ENCODE measurements around the gene TNFRSF1B.
"Not testable (repeated sequence)": the region's sequence is repeated elsewhere in the genome, so short reads cannot be mapped to it uniquely, and the experiment has no call there.

Gene TNFRSF1B

DNA sequence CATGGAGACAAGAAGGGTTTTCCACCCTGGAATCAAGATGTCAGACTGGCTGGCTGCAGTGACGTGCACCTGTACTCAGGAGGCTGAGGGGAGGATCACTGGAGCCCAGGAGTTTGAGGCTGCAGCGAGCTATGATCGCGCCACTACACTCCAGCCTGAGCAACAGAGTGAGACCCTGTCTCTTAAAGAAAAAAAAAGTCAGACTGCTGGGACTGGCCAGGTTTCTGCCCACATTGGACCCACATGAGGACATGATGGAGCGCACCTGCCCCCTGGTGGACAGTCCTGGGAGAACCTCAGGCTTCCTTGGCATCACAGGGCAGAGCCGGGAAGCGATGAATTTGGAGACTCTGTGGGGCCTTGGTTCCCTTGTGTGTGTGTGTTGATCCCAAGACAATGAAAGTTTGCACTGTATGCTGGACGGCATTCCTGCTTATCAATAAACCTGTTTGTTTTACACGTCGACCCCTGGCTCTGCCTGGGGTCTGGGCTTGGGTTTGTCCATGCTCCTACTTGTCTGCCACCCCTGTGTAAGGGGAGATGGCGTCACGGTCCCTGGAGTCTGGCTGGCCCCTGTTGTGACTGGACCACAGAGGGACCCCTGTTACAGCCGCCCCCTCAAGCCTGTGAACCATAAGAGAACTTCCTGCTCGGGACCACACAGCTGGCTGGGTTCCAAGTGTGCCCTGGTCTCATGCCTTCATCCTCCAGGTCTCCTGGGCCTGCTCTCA is 42.1 kb downstream of the TNFRSF1B start:
- H3K36me3 ChIP-seq (ENCODE audit: control insufficient read depth, insufficient read depth, low read length): no peaks in the 10 kb centered on the region
- H3K4me1 ChIP-seq (ENCODE audit: control insufficient read depth, insufficient read depth, low read length): peaks cover 3% of the 10 kb centered on the region; the same call in 1 of the 2 replicates
- no peak overlapping the region for H3K9ac ChIP-seq (ENCODE audit: low read depth, low read length)
- H3K9me3 ChIP-seq (ENCODE audit: control insufficient read depth, insufficient read depth, low read length): no peaks in the 10 kb centered on the region
- no peaks in the 10 kb centered on the region for H3K27me3 ChIP-seq (ENCODE audit: control insufficient read depth, insufficient read depth, low read length)
- H3K4me3 ChIP-seq (ENCODE audit: low read depth, low read length): no peak overlapping the region
- H3K27ac ChIP-seq (ENCODE audit: low read depth, low read length): no peak overlapping the region

DNA sequence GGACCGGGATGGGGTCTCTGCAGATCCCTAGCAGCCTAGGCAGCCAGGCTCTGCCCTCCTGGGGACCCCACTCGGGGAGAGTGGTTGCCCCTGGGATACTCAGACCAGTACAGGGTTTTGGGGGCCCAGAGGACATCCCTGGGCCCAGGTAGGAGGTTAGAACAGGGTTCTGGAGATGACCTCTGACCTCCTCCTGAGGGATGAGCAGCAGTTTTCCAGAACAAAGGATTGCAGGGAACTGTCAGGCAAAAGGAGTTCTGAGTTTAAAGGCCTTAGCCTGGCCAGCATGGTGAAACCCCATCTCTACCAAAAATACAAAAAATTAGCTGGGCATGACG is 42.7 kb downstream of the TNFRSF1B start:
- H3K9me3 ChIP-seq (ENCODE audit: control insufficient read depth, insufficient read depth, low read length): no peaks in the 10 kb centered on the region
- peaks cover under 1% of the 10 kb centered on the region; the same call in 1 of the 2 replicates for H3K4me1 ChIP-seq (ENCODE audit: control insufficient read depth, insufficient read depth, low read length)
- no peak overlapping the region for H3K4me3 ChIP-seq (ENCODE audit: low read depth, low read length)
- no peaks in the 10 kb centered on the region for H3K27me3 ChIP-seq (ENCODE audit: control insufficient read depth, insufficient read depth, low read length)
- no peaks in the 10 kb centered on the region for H3K36me3 ChIP-seq (ENCODE audit: control insufficient read depth, insufficient read depth, low read length)
- H3K9ac ChIP-seq (ENCODE audit: low read depth, low read length): no peak overlapping the region
- H3K27ac ChIP-seq (ENCODE audit: low read depth, low read length): no peak overlapping the region

DNA sequence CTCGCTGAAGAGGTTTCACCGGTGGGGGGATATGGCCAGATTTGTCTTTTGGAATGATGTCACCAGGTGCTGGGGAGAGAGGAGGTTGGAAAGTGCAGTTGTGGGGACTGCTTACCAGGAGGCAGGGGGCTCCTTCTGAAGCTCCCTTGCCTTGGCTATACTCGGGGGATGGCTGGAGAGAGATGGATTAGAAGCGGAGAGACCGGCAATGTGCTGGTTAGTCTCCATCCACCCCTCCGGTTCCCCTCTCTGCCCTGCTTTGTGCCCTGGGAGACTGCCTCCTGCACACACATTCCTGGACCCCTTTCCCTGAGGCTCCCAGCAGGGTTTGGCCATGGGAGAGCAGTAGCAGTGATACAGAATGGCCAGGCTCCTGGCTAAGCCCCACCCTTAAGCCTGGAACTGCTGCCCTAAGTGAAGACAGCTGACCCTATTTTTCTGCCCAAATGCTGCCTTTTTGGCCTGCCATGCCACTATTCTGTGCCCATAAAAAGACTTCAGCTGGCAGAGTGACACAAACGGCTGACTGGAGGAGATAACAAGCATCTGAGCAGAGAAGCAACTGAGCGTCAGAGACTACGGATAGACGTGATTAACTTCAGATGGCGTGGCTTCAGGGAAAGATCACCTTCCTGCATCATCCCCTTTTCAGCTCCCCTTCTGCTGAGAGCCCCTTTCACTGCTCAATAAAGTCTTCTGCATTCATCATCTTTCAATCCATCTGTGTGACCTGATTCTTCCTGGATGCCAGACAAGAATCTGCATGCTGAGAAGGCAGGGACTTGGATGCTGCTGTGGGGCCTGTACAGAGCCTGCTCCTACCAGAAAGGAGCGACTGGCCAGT is 48.5 kb downstream of the TNFRSF1B start:
- Histone ChIP-seq H3K4me3 (ENCODE audit: low read depth, low read length) (no peak overlapping the region), H3K9me3 (ENCODE audit: control insufficient read depth, insufficient read depth, low read length) (no peaks in the 10 kb centered on the region), H3K4me1 (ENCODE audit: control insufficient read depth, insufficient read depth, low read length) (no peaks in the 10 kb centered on the region), H3K27ac (ENCODE audit: low read depth, low read length) (no peak overlapping the region), H3K27me3 (ENCODE audit: control insufficient read depth, insufficient read depth, low read length) (no peaks in the 10 kb centered on the region), H3K36me3 (ENCODE audit: control insufficient read depth, insufficient read depth, low read length) (no peaks in the 10 kb centered on the region), H3K9ac (ENCODE audit: low read depth, low read length) (no peak overlapping the region)

DNA sequence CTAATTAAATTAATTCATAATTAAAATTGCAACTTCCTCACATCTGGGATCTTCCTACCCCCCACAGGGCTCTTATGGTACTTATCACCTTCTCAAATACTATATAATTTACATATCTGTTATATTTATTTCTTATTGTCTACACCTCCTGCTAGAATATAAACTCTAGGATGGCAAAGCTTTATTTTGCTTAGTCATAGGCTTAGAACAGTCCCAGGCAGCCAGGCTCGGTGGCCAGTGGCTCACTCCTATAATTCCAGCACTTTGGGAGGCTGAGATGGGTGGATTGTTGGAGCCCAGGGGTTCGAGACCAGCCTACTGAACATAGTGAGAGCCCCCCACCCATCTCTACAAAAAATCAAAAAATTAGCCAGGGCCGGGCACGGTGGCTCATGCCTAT is 53.0 kb downstream of the TNFRSF1B start:
- no peak overlapping the region for H3K4me3 ChIP-seq (ENCODE audit: low read depth, low read length)
- H3K27ac ChIP-seq (ENCODE audit: low read depth, low read length): no peak overlapping the region
- H3K9me3 ChIP-seq (ENCODE audit: control insufficient read depth, insufficient read depth, low read length): peaks cover 13% of the 10 kb centered on the region
- H3K9ac ChIP-seq (ENCODE audit: low read depth, low read length): no peak overlapping the region
- H3K36me3 ChIP-seq (ENCODE audit: control insufficient read depth, insufficient read depth, low read length): no peaks in the 10 kb centered on the region
- H3K27me3 ChIP-seq (ENCODE audit: control insufficient read depth, insufficient read depth, low read length): no peaks in the 10 kb centered on the region
- no peaks in the 10 kb centered on the region for H3K4me1 ChIP-seq (ENCODE audit: control insufficient read depth, insufficient read depth, low read length)

DNA sequence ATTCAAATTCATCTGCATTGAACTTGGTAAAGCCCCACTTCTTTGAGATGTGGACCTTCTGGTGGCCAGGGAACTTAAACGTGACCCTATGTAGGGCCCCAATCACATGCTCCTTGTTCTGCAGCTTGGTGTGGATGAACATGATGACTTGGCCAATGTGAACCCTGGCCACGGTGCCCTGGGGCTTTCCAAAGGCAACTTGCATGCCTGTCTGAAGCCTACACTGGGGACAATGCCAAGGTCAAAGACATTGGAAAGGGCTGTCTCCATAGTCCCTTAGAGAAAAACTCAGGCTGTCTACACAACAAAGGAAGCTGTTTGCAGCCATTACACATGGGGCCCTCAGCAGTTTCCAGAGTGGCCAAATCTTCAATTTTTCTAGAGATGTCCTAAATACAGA is 54.1 kb downstream of the TNFRSF1B start:
- Histone ChIP-seq H3K9me3 (ENCODE audit: control insufficient read depth, insufficient read depth, low read length) (peaks cover 13% of the 10 kb centered on the region), H3K27me3 (ENCODE audit: control insufficient read depth, insufficient read depth, low read length) (no peaks in the 10 kb centered on the region), H3K36me3 (ENCODE audit: control insufficient read depth, insufficient read depth, low read length) (no peaks in the 10 kb centered on the region), H3K9ac (ENCODE audit: low read depth, low read length) (no peak overlapping the region), H3K4me3 (ENCODE audit: low read depth, low read length) (no peak overlapping the region), H3K4me1 (ENCODE audit: control insufficient read depth, insufficient read depth, low read length) (no peaks in the 10 kb centered on the region), H3K27ac (ENCODE audit: low read depth, low read length) (no peak overlapping the region)

DNA sequence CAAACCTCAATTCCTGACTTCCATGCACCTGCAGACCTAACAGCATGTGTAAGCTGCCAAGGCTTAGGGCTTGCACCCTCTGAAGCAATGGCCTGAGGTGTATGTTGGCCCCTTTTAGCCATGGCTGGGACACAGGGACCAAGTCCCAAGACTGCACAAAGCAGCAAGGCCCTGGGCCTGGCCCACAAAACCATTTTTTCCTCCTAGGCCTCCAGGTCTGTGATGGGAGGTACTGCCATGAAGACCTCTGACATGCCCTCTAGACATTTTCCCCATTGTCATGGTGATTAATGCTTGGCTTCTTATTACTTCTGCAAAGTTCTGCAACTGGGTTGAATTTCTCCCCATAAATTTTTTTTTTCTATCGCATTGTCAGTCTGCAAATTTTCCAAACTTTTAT is 55.9 kb downstream of the TNFRSF1B start:
- not testable (repeated sequence) for H3K9ac ChIP-seq (ENCODE audit: low read depth, low read length); H3K27me3 ChIP-seq (ENCODE audit: control insufficient read depth, insufficient read depth, low read length); H3K36me3 ChIP-seq (ENCODE audit: control insufficient read depth, insufficient read depth, low read length); H3K4me3 ChIP-seq (ENCODE audit: low read depth, low read length); H3K27ac ChIP-seq (ENCODE audit: low read depth, low read length); H3K4me1 ChIP-seq (ENCODE audit: control insufficient read depth, insufficient read depth, low read length)
- peaks cover 13% of the 10 kb centered on the region for H3K9me3 ChIP-seq (ENCODE audit: control insufficient read depth, insufficient read depth, low read length)

DNA sequence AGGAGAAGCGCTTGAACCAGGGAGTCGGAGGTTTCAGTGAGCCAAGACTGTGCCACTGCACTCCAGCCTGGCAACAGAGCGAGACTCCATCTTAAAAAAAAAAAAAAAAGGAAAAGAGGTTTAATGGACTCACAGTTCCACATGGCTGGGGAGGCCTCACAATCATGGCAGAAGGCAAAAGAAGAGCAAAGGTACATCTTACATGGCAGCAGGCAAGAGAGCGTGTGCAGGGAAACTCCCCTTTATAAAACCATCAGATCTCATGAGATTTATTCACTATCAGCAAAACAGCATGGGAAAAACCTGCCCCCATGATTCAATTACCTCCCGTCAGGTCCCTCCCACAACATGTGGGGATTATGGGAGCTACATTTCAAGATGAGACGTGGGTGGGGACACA is 57.3 kb downstream of the TNFRSF1B start:
- peaks cover 13% of the 10 kb centered on the region for H3K9me3 ChIP-seq (ENCODE audit: control insufficient read depth, insufficient read depth, low read length)
- H3K27me3 ChIP-seq (ENCODE audit: control insufficient read depth, insufficient read depth, low read length); H3K27ac ChIP-seq (ENCODE audit: low read depth, low read length); H3K9ac ChIP-seq (ENCODE audit: low read depth, low read length); H3K4me3 ChIP-seq (ENCODE audit: low read depth, low read length); H3K4me1 ChIP-seq (ENCODE audit: control insufficient read depth, insufficient read depth, low read length); H3K36me3 ChIP-seq (ENCODE audit: control insufficient read depth, insufficient read depth, low read length): not testable (repeated sequence)

DNA sequence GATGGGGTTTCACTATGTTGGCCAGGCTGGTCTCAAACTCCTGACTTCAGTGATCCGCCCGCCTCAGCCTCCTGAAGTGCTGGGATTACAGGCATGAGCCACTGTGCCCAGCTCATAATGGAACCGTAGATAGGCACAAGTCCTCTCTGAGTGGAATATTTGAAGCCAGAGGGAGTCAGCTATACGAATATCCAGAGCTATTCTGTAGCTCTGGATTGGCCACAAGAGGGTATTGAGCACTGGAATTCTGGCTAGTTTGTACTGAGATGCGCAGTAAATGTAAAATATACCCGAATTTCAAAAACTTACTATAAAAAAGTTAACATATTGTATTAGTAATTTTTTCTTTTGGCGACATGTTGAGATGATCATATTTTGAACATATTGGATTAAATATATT is 62.2 kb downstream of the TNFRSF1B start:
- Histone ChIP-seq H3K27me3 (ENCODE audit: control insufficient read depth, insufficient read depth, low read length) (no peaks in the 10 kb centered on the region), H3K4me3 (ENCODE audit: low read depth, low read length) (no peak overlapping the region), H3K27ac (ENCODE audit: low read depth, low read length) (no peak overlapping the region), H3K9me3 (ENCODE audit: control insufficient read depth, insufficient read depth, low read length) (no peaks in the 10 kb centered on the region; the same call in 1 of the 2 replicates), H3K4me1 (ENCODE audit: control insufficient read depth, insufficient read depth, low read length) (peaks cover 9% of the 10 kb centered on the region), H3K9ac (ENCODE audit: low read depth, low read length) (no peak overlapping the region), H3K36me3 (ENCODE audit: control insufficient read depth, insufficient read depth, low read length) (no peaks in the 10 kb centered on the region)

DNA sequence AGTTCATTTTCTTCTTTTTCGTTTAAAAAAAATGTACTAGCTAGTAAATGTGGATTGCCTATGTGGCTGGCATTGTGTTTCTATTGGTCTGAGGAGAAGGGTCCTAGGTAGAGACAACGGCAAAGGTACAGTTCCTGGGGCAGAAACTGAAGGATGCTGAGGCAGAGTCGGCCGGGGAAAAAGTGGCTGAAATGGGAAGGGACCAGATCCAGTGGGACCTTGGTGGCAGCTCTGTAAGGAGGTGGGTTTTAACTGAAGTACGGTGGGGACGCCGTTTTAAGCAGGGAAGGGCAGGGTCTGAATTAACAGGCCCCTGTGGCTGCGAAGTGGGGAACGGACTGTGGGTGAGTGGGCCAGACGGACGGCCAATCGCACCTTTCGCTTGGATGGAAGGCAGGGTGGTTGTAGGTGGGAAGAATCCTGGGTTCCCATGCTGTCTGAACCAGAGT is 62.6 kb downstream of the TNFRSF1B start:
- Histone ChIP-seq H3K36me3 (ENCODE audit: control insufficient read depth, insufficient read depth, low read length) (no peaks in the 10 kb centered on the region), H3K4me1 (ENCODE audit: control insufficient read depth, insufficient read depth, low read length) (peaks cover 9% of the 10 kb centered on the region), H3K27ac (ENCODE audit: low read depth, low read length) (no peak overlapping the region), H3K9me3 (ENCODE audit: control insufficient read depth, insufficient read depth, low read length) (no peaks in the 10 kb centered on the region), H3K9ac (ENCODE audit: low read depth, low read length) (no peak overlapping the region), H3K27me3 (ENCODE audit: control insufficient read depth, insufficient read depth, low read length) (no peaks in the 10 kb centered on the region), H3K4me3 (ENCODE audit: low read depth, low read length) (peak overlapping the region; percentile 34; the same call in 1 of the 2 replicates)

DNA sequence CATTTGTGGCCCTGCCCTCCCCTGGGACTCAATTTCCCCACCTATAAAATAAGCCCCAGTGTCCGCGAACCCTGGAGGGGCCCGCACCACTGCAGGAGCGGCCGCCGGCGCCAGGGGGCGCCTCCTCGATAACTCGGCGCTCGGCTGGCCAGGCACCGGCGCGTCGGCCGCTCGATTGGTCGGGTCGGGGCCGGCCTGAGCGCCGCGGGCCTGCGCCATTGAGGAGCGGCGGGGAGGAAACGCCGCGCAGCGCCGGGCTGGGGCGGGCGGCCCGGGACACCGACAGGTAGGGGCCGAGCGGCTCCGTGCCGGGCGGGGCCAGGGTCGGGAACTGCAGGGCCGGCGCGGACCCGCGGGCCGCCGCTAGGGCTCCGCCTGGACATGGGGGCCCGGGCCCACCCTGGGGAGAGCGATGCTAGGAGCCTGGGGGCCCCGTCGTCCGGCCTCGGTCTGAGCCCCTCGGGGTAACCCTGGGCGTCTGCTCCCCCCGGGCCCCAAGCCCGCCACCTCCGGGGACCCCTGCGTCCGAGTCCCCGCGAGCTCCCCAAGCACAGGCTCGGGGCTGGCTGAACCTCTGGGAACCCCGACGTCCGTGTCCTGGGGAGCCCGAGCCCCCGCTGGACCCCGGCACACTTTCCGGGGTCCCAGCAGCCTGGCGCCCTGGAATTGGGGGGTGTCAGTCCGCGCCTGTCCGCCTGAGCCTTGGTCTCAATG is 63.2 kb downstream of the TNFRSF1B start, which contains the start of gene VPS13D:
VPS13D (plus strand) TSS at position 196 of the 714 bp plus-strand sequence. CDS start 4,237 bp downstream, outside the sequence.
- Histone ChIP-seq H3K36me3 (ENCODE audit: control insufficient read depth, insufficient read depth, low read length) (peaks cover 4% of the 10 kb centered on the region; the same call in 1 of the 2 replicates), H3K4me3 (ENCODE audit: low read depth, low read length) (peak within 1 kb of the TSS; percentile 87), H3K27me3 (ENCODE audit: control insufficient read depth, insufficient read depth, low read length) (no peaks in the 10 kb centered on the region), H3K9me3 (ENCODE audit: control insufficient read depth, insufficient read depth, low read length) (no peaks in the 10 kb centered on the region), H3K4me1 (ENCODE audit: control insufficient read depth, insufficient read depth, low read length) (peaks cover 9% of the 10 kb centered on the region), H3K9ac (ENCODE audit: low read depth, low read length) (peak within 1 kb of the TSS; percentile 24; the same call in 1 of the 2 replicates), H3K27ac (ENCODE audit: low read depth, low read length) (peak within 1 kb of the TSS; percentile 55)

Data from HUES48 (cell line).